SK-N-SH (cell line): ENCODE data around the gene MRPL14. TPM values are rescaled to one million over a fixed set of nuclear protein-coding genes. Genes with fewer than 3 reads are reported as not detected.

Source experiments
- CTCF ChIA-PET: fragments of 300-600, 350-600 bp; formaldehyde crosslinking; extraction: SDS; loops from one replicate; lab custom pipeline; 2021; lab: Yijun Ruan, JAX
- POLR2A ChIA-PET: fragments of 350-600 bp; sonication (Branson Sonifier 250); formaldehyde crosslinking; extraction: SDS; loops from one replicate; lab custom pipeline; 2020; ENCODE audit warnings: antibody characterized with exemption, inconsistent platforms; lab: Yijun Ruan, JAX
- DNase-seq: peaks from one replicate; pipeline ENCODE4 v3.0.0; 2012
- H2AFZ ChIP-seq: fragments of 200-600 bp; sonication (generic); 2 replicates; pipeline ENCODE4 v1.8.1; 2016; ENCODE audit warnings: antibody characterized with exemption, mild to moderate bottlenecking, low read depth
- H3F3A ChIP-seq: fragments of 200-600 bp; sonication (generic); replicated peaks from 2 replicates; pipeline ENCODE3; 2016; ENCODE audit warnings: antibody characterized with exemption, mild to moderate bottlenecking; ENCODE audit not compliant: insufficient read depth
- H3K27ac ChIP-seq, 2 experiments: fragments of 200-500 bp in 1 of 2; fragments of 200-600 bp in 1 of 2; sonication (Bioruptor generic) in 1 of 2; sonication (generic), shearing (Covaris generic) in 1 of 2; 2 replicates each; pipeline versions ENCODE4 v1.5.1 to v1.6.1; 2014 to 2016; ENCODE audit warnings: low read depth in 2 of 2, inconsistent platforms in 1 of 2, low read length in 1 of 2, mild to moderate bottlenecking in 1 of 2, mixed read lengths in 1 of 2
- H3K27me3 ChIP-seq: fragments of 200-600 bp; sonication (generic), shearing (Covaris generic); 2 replicates; pipeline ENCODE4 v1.6.1; 2016; ENCODE audit warnings: mixed run types; ENCODE audit not compliant: insufficient read depth
- H3K36me3 ChIP-seq, 2 experiments: fragments of 200-500 bp in 1 of 2; fragments of 200-600 bp in 1 of 2; sonication (Bioruptor generic) in 1 of 2; sonication (generic) in 1 of 2; replicated peaks in 1 of 2; 2 replicates each; pipeline versions ENCODE3 to v1.5.1; 2014 to 2016; ENCODE audit warnings: low read length in 1 of 2, mild to moderate bottlenecking in 1 of 2; ENCODE audit not compliant: insufficient read depth in 2 of 2, control insufficient read depth in 1 of 2
- H3K4me1 ChIP-seq, 2 experiments: fragments of 200-500 bp in 1 of 2; fragments of 200-600 bp in 1 of 2; sonication (Bioruptor generic) in 1 of 2; sonication (generic), shearing (Covaris generic) in 1 of 2; 2 replicates each; pipeline versions ENCODE4 v1.5.1 to v1.6.1; 2014 to 2016; ENCODE audit warnings: low read depth in 1 of 2, low read length in 1 of 2, mixed run types in 1 of 2; ENCODE audit not compliant: insufficient read depth in 2 of 2, control insufficient read depth in 1 of 2
- H3K4me2 ChIP-seq: fragments of 200-600 bp; sonication (generic), shearing (Covaris generic); 2 replicates; pipeline ENCODE4 v1.6.1; 2017; ENCODE audit warnings: mixed run types
- H3K4me3 ChIP-seq, 2 experiments: fragments of 200-500 bp in 1 of 2; fragments of 200-600 bp in 1 of 2; sonication (Bioruptor generic) in 1 of 2; sonication (generic), shearing (Covaris generic) in 1 of 2; 2 replicates each; pipeline versions ENCODE4 v1.5.1 to v1.8.1; 2014 to 2016; ENCODE audit warnings: low read depth in 2 of 2, inconsistent platforms in 1 of 2, low read length in 1 of 2, mild to moderate bottlenecking in 1 of 2, mixed read lengths in 1 of 2, moderate library complexity in 1 of 2
- H3K79me2 ChIP-seq: fragments of 200-600 bp; sonication (generic); 2 replicates; pipeline ENCODE4 v1.8.1; 2017; ENCODE audit warnings: mild to moderate bottlenecking; ENCODE audit not compliant: insufficient read depth
- H3K9ac ChIP-seq: fragments of 200-600 bp; sonication (generic); 2 replicates; pipeline ENCODE4 v1.6.1; 2017; ENCODE audit warnings: mixed run types
- H3K9me2 ChIP-seq: fragments of 200-600 bp; sonication (generic); 2 replicates; pipeline ENCODE4 v1.6.1; 2017; ENCODE audit warnings: mixed run types
- H3K9me3 ChIP-seq: fragments of 200-600 bp; sonication (generic); 2 replicates; pipeline ENCODE4 v1.6.1; 2017; ENCODE audit warnings: mixed run types, mild to moderate bottlenecking, moderate library complexity
- H4K20me1 ChIP-seq: fragments of 200-600 bp; sonication (generic); 2 replicates; pipeline ENCODE4 v1.6.1; 2017; ENCODE audit warnings: mild to moderate bottlenecking, mixed run types; ENCODE audit not compliant: insufficient read depth
- EP300 ChIP-seq, 2 experiments: IDR thresholded peaks; 2 replicates each; pipeline versions ENCODE4 v1.4.0 to v1.6.1; 2012; ENCODE audit warnings: borderline replicate concordance in 1 of 2, low read depth in 1 of 2, low read length in 1 of 2
- FOSL2 ChIP-seq: IDR thresholded peaks from 2 replicates; pipeline ENCODE4 v1.4.0; 2012; ENCODE audit warnings: low read depth, mild to moderate bottlenecking, moderate library complexity, borderline replicate concordance
- FOXM1 ChIP-seq: IDR thresholded peaks from 2 replicates; pipeline ENCODE4 v1.4.0; 2012; ENCODE audit warnings: low read depth, mild to moderate bottlenecking
- GABPA ChIP-seq: IDR thresholded peaks from 2 replicates; pipeline ENCODE4 v1.4.0; 2012; ENCODE audit warnings: low read depth, mild to moderate bottlenecking
- MEF2A ChIP-seq: IDR thresholded peaks from 2 replicates; pipeline ENCODE4 v1.4.0; 2012; ENCODE audit warnings: low read depth, borderline replicate concordance
- MXI1 ChIP-seq: IDR thresholded peaks from 2 replicates; pipeline ENCODE4 v1.6.1; 2012; ENCODE audit warnings: mild to moderate bottlenecking, low read depth, low read length, improper control_type of control experiment
- RAD21 ChIP-seq: IDR thresholded peaks from 2 replicates; pipeline ENCODE4 v1.6.1; 2012; ENCODE audit warnings: mild to moderate bottlenecking, low read length
- RCOR1 ChIP-seq: fragments of 150-350 bp; IDR thresholded peaks from 2 replicates; pipeline ENCODE4 v1.6.1; 2017; ENCODE audit warnings: antibody characterized with exemption, low read length
- RXRA ChIP-seq: IDR thresholded peaks from 2 replicates; pipeline ENCODE4 v1.4.0; 2012; ENCODE audit warnings: low read depth, mild to moderate bottlenecking, borderline replicate concordance
- SIN3A ChIP-seq: IDR thresholded peaks from 2 replicates; pipeline ENCODE4 v1.6.1; 2012; ENCODE audit warnings: low read depth, mild to moderate bottlenecking, low read length, moderate library complexity, borderline replicate concordance
- TCF12 ChIP-seq: IDR thresholded peaks from 2 replicates; pipeline ENCODE4 v1.4.0; 2012
- TEAD4 ChIP-seq: IDR thresholded peaks from 2 replicates; pipeline ENCODE4 v1.4.0; 2012; ENCODE audit warnings: mild to moderate bottlenecking, borderline replicate concordance; ENCODE audit not compliant: insufficient read depth
- YY1 ChIP-seq: IDR thresholded peaks from 2 replicates; pipeline ENCODE4 v1.4.0; 2012; ENCODE audit warnings: low read depth, mild to moderate bottlenecking
- WGBS: methylation state at CpG from one replicate; pipeline ENCODE4 v1.1.6; 2017; ENCODE audit warnings: low lambda C conversion rate; 5-methylcytosine and 5-hydroxymethylcytosine counted together
- polyA plus RNA-seq, 3 experiments: library from polyadenylated mRNA; depleted of rRNA; stranded (reverse); fragments of >200 nt; gene quantifications; 2 replicates each; pipeline ENCODE4 v1.2.3, GENCODE V29; 2012
- TF ChIP-seq, protein P1 (sequence below): IDR thresholded peaks from 2 replicates; pipeline ENCODE4 v1.6.1; 2012; ENCODE audit warnings: mild to moderate bottlenecking, low read depth, low read length, moderate library complexity

Gene MRPL14
- polyA plus RNA-seq, 1 of the 3 experiments (the other 2 are of a cell fraction), result 97.0 TPM

- Histone ChIP-seq H3K36me3 (peaks cover 0 to 16% of the 10 kb centered on the region in 2 experiments), H2AFZ (no peak overlapping the region), H3K79me2 (peaks cover 43% of the 10 kb centered on the region), H3K9me3 (no peaks in the 10 kb centered on the region)
- POLR2A ChIA-PET, result interaction anchor here (0.7 kb wide), 1 partner anchor 463 kb away, joined by 4 read pairs; no protein-coding TSS in a partner anchor
- TF ChIP-seq RXRA, result no peak
- no peak for TF ChIP-seq YY1
- no peak for TF ChIP-seq RAD21
- no peak for TF ChIP-seq MEF2A
- no peak for TF ChIP-seq MXI1
- TF ChIP-seq SIN3A, result no peak
- TF ChIP-seq, protein P1, sequence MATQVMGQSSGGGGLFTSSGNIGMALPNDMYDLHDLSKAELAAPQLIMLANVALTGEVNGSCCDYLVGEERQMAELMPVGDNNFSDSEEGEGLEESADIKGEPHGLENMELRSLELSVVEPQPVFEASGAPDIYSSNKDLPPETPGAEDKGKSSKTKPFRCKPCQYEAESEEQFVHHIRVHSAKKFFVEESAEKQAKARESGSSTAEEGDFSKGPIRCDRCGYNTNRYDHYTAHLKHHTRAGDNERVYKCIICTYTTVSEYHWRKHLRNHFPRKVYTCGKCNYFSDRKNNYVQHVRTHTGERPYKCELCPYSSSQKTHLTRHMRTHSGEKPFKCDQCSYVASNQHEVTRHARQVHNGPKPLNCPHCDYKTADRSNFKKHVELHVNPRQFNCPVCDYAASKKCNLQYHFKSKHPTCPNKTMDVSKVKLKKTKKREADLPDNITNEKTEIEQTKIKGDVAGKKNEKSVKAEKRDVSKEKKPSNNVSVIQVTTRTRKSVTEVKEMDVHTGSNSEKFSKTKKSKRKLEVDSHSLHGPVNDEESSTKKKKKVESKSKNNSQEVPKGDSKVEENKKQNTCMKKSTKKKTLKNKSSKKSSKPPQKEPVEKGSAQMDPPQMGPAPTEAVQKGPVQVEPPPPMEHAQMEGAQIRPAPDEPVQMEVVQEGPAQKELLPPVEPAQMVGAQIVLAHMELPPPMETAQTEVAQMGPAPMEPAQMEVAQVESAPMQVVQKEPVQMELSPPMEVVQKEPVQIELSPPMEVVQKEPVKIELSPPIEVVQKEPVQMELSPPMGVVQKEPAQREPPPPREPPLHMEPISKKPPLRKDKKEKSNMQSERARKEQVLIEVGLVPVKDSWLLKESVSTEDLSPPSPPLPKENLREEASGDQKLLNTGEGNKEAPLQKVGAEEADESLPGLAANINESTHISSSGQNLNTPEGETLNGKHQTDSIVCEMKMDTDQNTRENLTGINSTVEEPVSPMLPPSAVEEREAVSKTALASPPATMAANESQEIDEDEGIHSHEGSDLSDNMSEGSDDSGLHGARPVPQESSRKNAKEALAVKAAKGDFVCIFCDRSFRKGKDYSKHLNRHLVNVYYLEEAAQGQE, result no peak
- TF ChIP-seq RCOR1, result no peak
- no peak for TF ChIP-seq GABPA
- TF ChIP-seq TEAD4, result no peak
- TF ChIP-seq FOXM1, result no peak
- no peak for TF ChIP-seq TCF12
- no peak for TF ChIP-seq EP300 (IDR thresholded peaks at IDR 0.05; ENCODE audit: borderline replicate concordance in 1 of 2, low read depth in 1 of 2, low read length in 1 of 2)
- TF ChIP-seq FOSL2, result no peak
- TF ChIP-seq, all 33 proteins: peak for 0
- Histone ChIP-seq H4K20me1 (peaks cover 5% of the 10 kb centered on the region; the same call in 1 of the 2 replicates), H3K27me3 (no peaks in the 10 kb centered on the region), H3K9ac (no peak overlapping the region), H3K9me2 (no peaks in the 10 kb centered on the region), H3K4me1 (peaks cover 4 to 17% of the 10 kb centered on the region in 2 experiments; a peak in 1 of 4 replicates), H3K27ac (no peak overlapping the region), H3K4me3 (no peak overlapping the region), H3K4me2 (no peak overlapping the region), H3F3A (peaks cover 3% of the 10 kb centered on the region)
- no peak for DNase-seq
- 77% methylated on average over 2 of the region's 2 CpGs for WGBS
- CTCF ChIA-PET, result interaction anchor here (0.9 to 3.9 kb wide), 8 partner anchors 8 to 524 kb away, joined by 3 to 18 read pairs (median 4); no protein-coding TSS in a partner anchor
Observed at GRCh38 chr6:44131892-44132291, 4.6 kb upstream of the MRPL14 start.

DNA sequence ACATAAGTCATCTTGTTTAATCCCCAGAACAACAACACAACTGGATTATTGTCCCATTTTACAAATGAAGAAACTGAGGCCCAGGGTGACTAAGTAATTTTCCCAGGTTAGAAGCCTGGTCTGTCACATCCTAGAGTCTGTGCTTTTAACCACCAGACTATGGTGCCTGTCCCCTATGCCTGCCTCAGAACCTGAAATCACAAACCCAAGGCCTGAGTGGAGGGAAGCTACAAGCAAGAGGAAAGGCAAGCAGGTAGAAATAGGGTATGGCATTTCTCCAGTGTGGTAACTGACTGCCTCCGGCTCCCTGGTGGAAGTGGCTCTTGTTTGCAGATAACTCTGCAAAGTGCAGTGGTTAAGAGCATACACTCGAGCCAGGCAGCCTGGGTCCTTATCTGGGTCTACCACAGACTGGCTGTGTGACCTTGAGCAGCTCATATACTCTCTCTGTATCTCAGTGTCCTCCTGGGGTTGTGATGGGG lies 2.6 kb upstream of the MRPL14 start:
- Histone ChIP-seq H3K27ac (no peak overlapping the region), H3K27me3 (no peaks in the 10 kb centered on the region), H3K9ac (no peak overlapping the region), H4K20me1 (peaks cover 21% of the 10 kb centered on the region), H3K4me2 (no peak overlapping the region), H3K9me2 (no peaks in the 10 kb centered on the region), H3K4me3 (no peak overlapping the region), H3F3A (peaks cover 3% of the 10 kb centered on the region), H3K9me3 (no peaks in the 10 kb centered on the region), H3K4me1 (peaks cover 10 to 26% of the 10 kb centered on the region in 2 experiments; a peak in 3 of 4 replicates), H3K36me3 (peaks cover 0 to 3% of the 10 kb centered on the region in 2 experiments), H3K79me2 (peaks cover 63% of the 10 kb centered on the region), H2AFZ (no peak overlapping the region)
- no peak for DNase-seq
- WGBS, result 85% methylated on average over 2 of the region's 2 CpGs
- no peak for TF ChIP-seq FOXM1
- POLR2A ChIA-PET, result interaction anchor here (1.0 kb wide), 1 partner anchor 117 kb away, joined by 4 read pairs; the partner anchor contains the start of gene HSP90AB1
- CTCF ChIA-PET, result interaction anchor here (1.1 to 2.0 kb wide), 3 partner anchors 14 to 33 kb away, joined by 3 to 7 read pairs (median 7); no protein-coding TSS in a partner anchor
